AG09309 (cell line): ENCODE results near the gene LAMB3.
A peak's percentile ranks its signal among the peaks of the same experiment; 100 is the strongest.

ENCODE experiments used
- DNase-seq: peaks from one replicate; pipeline ENCODE4 v3.0.0-alpha.2; 2010; ENCODE audit warnings: low read depth
- H3K4me3 ChIP-seq: 2 replicates; pipeline ENCODE4 v1.5.1; 2011; ENCODE audit warnings: mild to moderate bottlenecking, low read depth, low read length, moderate library complexity; ENCODE audit not compliant: control insufficient read depth
- CTCF ChIP-seq: IDR thresholded peaks from 2 replicates; pipeline ENCODE4 v1.5.1; 2011; ENCODE audit warnings: mild to moderate bottlenecking, low read depth, low read length, inconsistent platforms; ENCODE audit not compliant: insufficient read depth, control insufficient read depth; ENCODE audit errors: missing control alignments

Gene LAMB3

GRCh38 chr1:209589440-209589839, 62.8 kb downstream of the LAMB3 start:
- DNase-seq: no peak
- no peak for TF ChIP-seq CTCF
- no peak overlapping the region for H3K4me3 ChIP-seq

- no peak for TF ChIP-seq CTCF
- H3K4me3 ChIP-seq: no peak overlapping the region
- DNase-seq: no peak
Observed at GRCh38 chr1:209587789-209588188, 64.4 kb downstream of the LAMB3 start.

GRCh38 chr1:209586221-209586740, 65.9 kb downstream of the LAMB3 start:
- H3K4me3 ChIP-seq: no peak overlapping the region
- no peak for DNase-seq
- no peak for TF ChIP-seq CTCF

- no peak for TF ChIP-seq CTCF
- H3K4me3 ChIP-seq: peak overlapping the region; percentile 16
- DNase-seq: no peak
Observed at GRCh38 chr1:209585672-209586071, 66.6 kb downstream of the LAMB3 start.

- peak overlapping the region; percentile 16 for H3K4me3 ChIP-seq
- TF ChIP-seq CTCF: no peak
- no peak for DNase-seq
Observed at GRCh38 chr1:209585197-209585596, 67.0 kb downstream of the LAMB3 start.

- peak overlapping the region; percentile 31 for H3K4me3 ChIP-seq
- TF ChIP-seq CTCF: no peak
- no peak for DNase-seq
Observed at GRCh38 chr1:209584231-209584672, 68.0 kb downstream of the LAMB3 start.

- no peak for TF ChIP-seq CTCF
- H3K4me3 ChIP-seq: peak within 1 kb of the TSS; percentile 31
- DNase-seq: no peak
Observed at GRCh38 chr1:209583408-209583807, 68.8 kb downstream of the LAMB3 start, which contains the start of gene CAMK1G. Gene CAMK1G (plus strand): TSS chr1:209583714. CDS start chr1:209594984, 11,270 bp downstream.
